ENCODE results near the gene ZNF205.

The ZNF205 gene

GRCh38 chr16:3099395-3099731, 13.0 kb upstream of the ZNF205 start:
- H3K4me3 ChIP-seq (replicated peaks; ENCODE audit: low read depth, low read length) = no peak overlapping the region
- DNase-seq (ENCODE audit: extremely low read depth, low read depth) = no peak
- TF ChIP-seq CTCF (IDR thresholded peaks at IDR 0.05; ENCODE audit: low read depth, low read length, missing control alignments) = no peak

GRCh38 chr16:3099732-3100499, 12.5 kb upstream of the ZNF205 start:
- TF ChIP-seq CTCF (IDR thresholded peaks at IDR 0.05; ENCODE audit: low read depth, low read length, missing control alignments) = no peak
- H3K4me3 ChIP-seq (replicated peaks; ENCODE audit: low read depth, low read length) = no peak overlapping the region
- DNase-seq (ENCODE audit: extremely low read depth, low read depth) = peak; percentile 51

- no peak overlapping the region for H3K4me3 ChIP-seq (replicated peaks; ENCODE audit: low read depth, low read length)
- DNase-seq (ENCODE audit: extremely low read depth, low read depth) = no peak
- TF ChIP-seq CTCF (IDR thresholded peaks at IDR 0.05; ENCODE audit: low read depth, low read length, missing control alignments) = peak; percentile 64
These were observed 11.2 kb upstream of the ZNF205 start for GRCh38 chr16:3101018-3101840.

- no peak overlapping the region for H3K4me3 ChIP-seq (replicated peaks; ENCODE audit: low read depth, low read length)
- DNase-seq (ENCODE audit: extremely low read depth, low read depth) = no peak
- no peak for TF ChIP-seq CTCF (IDR thresholded peaks at IDR 0.05; ENCODE audit: low read depth, low read length, missing control alignments)
These were observed 10.4 kb upstream of the ZNF205 start for GRCh38 chr16:3101841-3102470.

- TF ChIP-seq CTCF (IDR thresholded peaks at IDR 0.05; ENCODE audit: low read depth, low read length, missing control alignments) = no peak
- no peak for DNase-seq (ENCODE audit: extremely low read depth, low read depth)
- H3K4me3 ChIP-seq (replicated peaks; ENCODE audit: low read depth, low read length) = peak overlapping the region; percentile 61
These were observed 6.0 kb upstream of the ZNF205 start for GRCh38 chr16:3106205-3106928.

GRCh38 chr16:3112881-3113574, 642 bp downstream of the ZNF205 start:
- DNase-seq (ENCODE audit: extremely low read depth, low read depth) = no peak
- no peak for TF ChIP-seq CTCF (IDR thresholded peaks at IDR 0.05; ENCODE audit: low read depth, low read length, missing control alignments)
- H3K4me3 ChIP-seq (replicated peaks; ENCODE audit: low read depth, low read length) = peak overlapping the region; percentile 97

All from HFF-Myc (cell line).